HG03095 (cell line): ENCODE results near the gene IL1RAPL1.

Experiments
- ATAC-seq: cut with Tn5 transposase; IDR thresholded peaks from one replicate; pipeline ENCODE4 v1.9.1; 2021; ENCODE audit warnings: moderate library complexity; ENCODE audit not compliant: unreplicated experiment

The IL1RAPL1 gene

DNA sequence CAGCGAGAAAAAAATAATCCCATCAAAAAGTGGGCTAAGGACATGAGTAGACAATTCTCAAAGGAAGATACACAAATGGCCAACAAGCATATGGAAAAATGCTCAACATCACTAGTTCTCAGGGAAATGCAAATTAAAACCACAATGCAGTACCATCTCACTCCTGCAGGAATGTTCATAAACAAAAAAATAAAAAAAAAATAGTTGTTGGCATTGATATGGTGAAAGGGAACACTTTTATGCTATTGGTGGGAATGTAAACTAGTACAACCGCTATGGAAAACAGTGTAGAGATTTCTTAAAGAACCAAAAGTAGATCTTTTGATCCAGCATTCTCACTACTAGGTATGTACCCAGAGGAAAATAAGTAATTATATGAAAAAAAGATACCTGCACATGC lies 1119.8 kb downstream of the IL1RAPL1 start:
- ATAC-seq = no peak

GRCh38 chrX:29721152-29721551 lies 1133.9 kb downstream of the IL1RAPL1 start:
- no peak for ATAC-seq

- no peak for ATAC-seq
Observed at GRCh38 chrX:29724316-29724715, 1137.1 kb downstream of the IL1RAPL1 start.

DNA sequence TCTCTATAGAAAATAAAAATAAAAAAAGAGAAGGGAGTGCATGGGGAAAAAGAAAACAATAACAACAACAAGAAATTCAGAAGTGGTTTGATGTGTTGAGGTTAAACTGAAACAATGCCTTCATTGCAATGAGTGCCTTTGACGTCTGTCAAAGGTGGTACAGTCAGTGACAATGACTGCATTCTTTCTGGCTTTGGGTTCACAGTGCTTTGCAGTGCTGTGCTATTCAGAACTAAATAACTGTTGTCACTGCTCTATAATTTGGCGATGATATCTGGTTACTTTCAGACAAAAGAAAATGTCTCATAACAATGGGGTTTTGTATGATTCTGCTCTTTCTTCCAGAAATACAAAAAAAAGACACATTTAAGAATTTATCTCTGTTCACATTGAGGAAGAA lies 1139.6 kb downstream of the IL1RAPL1 start:
- no peak for ATAC-seq

DNA sequence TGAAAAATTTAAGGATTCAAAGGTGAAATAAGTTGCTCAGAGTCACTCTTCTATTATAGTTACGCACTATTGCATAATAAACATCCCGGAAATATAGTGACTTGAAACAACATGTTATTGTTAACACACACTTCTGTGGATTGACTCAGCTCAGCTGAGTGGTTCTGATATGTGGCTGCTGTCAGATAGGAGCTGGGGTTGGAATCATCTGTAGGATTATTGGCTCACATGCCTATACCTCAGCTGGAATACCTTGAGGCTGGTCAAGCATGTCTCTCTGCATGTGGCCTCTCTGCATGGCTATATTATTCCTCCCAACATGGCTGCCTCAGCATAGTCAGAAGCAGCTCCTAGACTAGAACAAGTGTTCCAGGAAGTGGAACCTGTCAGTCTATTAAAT lies 1141.4 kb downstream of the IL1RAPL1 start:
- ATAC-seq = no peak

DNA sequence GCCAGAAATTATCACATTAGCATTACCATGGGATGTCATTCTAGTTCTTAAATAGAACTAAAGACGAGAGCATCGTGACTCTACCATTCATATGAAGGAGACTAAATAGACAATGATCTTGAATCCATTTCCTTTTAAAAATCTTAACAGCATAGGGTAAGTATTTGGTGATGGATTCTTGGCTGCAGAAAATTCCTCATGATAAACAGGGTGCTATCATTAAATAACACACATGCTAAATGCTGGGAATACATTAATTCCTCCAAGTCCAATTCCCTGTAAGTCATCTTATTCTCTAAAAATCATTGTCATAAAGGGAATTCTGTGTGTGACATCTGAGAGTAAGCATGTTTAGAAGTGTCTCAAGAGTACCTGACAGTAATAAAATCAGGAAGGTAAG lies 1157.7 kb downstream of the IL1RAPL1 start:
- ATAC-seq = no peak

GRCh38 chrX:29746326-29746725 lies 1159.1 kb downstream of the IL1RAPL1 start:
- ATAC-seq = no peak

- ATAC-seq = no peak
Observed at GRCh38 chrX:29762006-29762405, 1174.8 kb downstream of the IL1RAPL1 start.

GRCh38 chrX:29775890-29776289 lies 1188.6 kb downstream of the IL1RAPL1 start:
- no peak for ATAC-seq

DNA sequence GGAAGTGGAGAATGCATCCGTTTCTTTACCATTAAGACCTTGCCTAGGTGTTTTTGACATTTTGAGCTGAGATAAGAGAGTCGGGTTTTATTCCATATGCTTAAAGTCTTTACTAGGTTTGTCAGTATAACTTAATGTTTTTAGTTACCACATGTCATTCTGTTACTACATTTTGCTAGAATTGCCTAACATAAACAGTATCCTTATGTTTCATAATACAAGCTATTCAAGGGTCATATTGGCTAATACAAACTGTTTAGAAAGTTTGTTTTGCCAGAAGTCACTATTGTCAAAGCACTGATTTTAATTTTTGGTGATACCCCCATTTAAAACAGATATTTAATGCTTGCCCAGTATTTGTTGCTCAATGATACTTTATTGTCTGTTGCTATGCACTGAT lies 1200.4 kb downstream of the IL1RAPL1 start:
- no peak for ATAC-seq

DNA sequence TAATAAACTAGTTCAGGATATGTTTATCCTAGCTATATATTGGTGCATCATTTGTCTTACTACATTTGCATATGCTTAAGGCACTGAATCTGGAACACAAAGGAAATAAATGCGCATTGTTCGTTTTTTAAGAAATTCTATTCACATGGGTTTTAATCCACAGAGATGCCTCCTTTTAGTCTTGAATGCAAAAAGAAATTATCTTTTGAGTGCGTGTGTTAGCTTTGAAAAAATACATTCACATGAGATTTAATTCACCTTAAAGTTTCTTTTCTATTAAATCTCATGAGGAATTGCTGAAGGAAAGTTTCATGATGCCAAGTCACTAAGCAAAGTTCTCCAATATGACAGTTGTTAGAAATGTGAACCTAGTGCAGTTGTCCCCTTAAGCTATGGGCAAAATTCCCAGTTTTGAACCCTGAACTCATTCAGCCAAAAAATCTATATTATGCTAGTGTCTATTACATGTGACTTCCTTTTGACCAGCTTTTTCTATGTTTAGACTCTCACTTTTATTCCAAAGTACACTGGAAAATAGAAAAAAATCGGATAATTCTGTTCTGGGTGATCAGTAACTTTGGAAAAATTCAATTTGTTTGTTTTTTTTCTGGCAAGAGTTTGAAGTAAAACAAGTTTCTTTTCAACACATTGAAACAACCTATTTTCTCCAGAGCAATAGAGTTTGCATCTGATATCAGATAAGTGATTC lies 1201.9 kb downstream of the IL1RAPL1 start:
- no peak for ATAC-seq

GRCh38 chrX:29792335-29792734 lies 1205.1 kb downstream of the IL1RAPL1 start:
- no peak for ATAC-seq

DNA sequence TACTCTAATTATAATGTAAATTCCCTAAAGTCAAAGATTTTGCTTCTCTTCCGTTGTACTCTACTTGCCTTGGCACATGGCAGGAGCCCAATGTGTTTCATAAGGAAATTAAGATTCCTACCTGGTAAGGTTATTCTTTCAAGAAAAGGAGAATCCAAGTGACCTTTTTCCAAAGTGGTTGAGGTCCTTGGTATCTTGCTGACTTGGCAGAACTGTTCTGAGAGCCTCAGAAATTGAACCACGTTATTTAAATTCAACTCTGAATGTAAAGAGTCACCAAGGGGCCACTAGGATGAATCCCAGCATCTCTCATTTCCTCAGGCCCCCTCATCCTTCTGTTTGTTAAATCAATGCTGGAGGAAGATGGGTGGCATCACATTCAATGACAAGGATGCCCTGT lies 1209.9 kb downstream of the IL1RAPL1 start:
- no peak for ATAC-seq

DNA sequence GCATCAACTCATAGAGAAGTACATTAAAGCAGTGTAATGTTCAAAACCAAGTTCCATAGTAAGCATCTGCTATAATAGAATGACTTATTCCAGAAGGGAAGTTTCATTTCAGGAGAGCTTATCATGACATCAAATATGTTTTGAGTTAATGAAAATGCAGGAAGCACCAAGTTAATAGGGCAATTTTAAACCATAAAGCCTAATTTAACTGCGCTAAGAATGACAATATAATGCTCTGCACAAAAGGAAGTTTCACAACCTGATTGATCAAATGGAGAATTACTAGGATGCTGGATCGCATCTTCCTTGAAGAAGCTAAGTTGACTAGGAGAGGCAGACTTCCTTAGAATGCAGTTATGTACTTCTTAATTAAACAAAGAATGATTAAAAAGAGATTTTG lies 1211.2 kb downstream of the IL1RAPL1 start:
- ATAC-seq = no peak

GRCh38 chrX:29813174-29813573 lies 1225.9 kb downstream of the IL1RAPL1 start:
- no peak for ATAC-seq

- ATAC-seq = no peak
Observed at GRCh38 chrX:29824176-29824906, 1237.1 kb downstream of the IL1RAPL1 start.

- ATAC-seq = no peak
Observed at GRCh38 chrX:29826742-29827141, 1239.5 kb downstream of the IL1RAPL1 start.

- ATAC-seq = no peak
Observed at GRCh38 chrX:29834311-29834710, 1247.1 kb downstream of the IL1RAPL1 start.

GRCh38 chrX:29834764-29835163 lies 1247.5 kb downstream of the IL1RAPL1 start:
- no peak for ATAC-seq

GRCh38 chrX:29841750-29842149 lies 1254.5 kb downstream of the IL1RAPL1 start:
- ATAC-seq = no peak

GRCh38 chrX:29842552-29842951 lies 1255.3 kb downstream of the IL1RAPL1 start:
- no peak for ATAC-seq

DNA sequence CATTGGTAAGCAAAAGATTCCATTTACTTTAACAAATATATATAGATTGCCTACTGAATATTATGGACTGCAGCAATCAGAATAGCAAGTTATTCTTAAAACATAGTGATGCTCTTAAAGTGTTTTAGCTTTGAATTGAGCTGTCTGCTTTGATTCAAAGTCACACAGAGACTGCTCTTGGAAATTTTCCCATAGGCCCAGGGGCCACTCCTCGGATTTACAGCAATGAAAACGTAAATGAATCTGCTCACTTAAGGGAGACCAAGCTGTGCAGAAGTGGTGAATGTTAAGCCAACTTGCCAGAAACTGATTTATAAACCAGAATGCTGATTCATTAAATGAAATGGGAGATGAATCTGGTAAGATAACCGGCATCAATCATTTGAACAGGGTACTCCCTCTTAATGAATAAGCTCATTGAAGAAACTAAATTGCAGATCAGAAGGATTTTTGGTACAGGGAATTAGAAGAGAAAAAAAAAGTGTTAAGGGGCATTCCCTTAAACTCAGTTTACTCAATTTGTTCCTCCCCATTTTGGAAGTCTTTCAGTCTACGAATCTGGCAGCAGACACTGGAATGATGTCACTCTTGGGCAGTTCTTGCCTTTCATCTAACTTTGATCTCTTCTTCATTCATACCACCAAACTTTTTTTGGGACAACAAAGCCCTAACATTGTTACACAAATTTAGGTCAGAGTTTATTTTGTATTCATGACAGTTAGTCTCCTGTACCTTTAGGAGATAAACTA lies 1264.8 kb downstream of the IL1RAPL1 start:
- no peak for ATAC-seq
